ENCODE measurements around the gene FBN1. TPM values are rescaled to one million over a fixed set of nuclear protein-coding genes. Genes with fewer than 3 reads are reported as not detected.

FBN1 gene
- total RNA-seq, 1 donor from 2014 or later: 0.62 TPM

- H3K4me1 Mint-ChIP-seq: no peaks in the 10 kb centered on the region
Measured at GRCh38 chr15:48634893-48635292, 10.6 kb downstream of the FBN1 start.

DNA sequence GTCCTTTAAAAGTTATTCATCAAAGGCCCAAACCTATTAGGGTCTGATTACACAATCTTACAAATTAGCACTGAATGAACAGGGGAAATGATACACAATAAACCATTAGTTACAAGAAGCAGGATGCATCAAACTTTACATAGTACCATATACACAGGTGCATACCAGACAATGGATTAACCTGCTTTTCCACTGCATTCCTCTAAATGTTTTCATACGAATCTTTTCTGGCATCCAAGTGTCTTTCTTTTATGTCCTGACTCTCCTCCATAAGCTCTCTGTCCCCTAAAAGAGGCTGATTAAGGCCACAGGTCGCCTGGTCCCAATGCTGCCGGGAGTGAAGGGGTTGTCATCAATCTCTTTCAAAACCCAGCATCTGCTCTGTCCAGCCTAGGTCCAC, 11.4 kb downstream of the FBN1 start:
- Mint-ChIP-seq H3K9me3 (no peaks in the 10 kb centered on the region), H3K4me1 (no peaks in the 10 kb centered on the region), H3K27ac (no peak overlapping the region), H3K36me3 (ENCODE audit: low read depth) (no peaks in the 10 kb centered on the region), H3K27me3 (no peaks in the 10 kb centered on the region), H3K4me3 (no peak overlapping the region)
- POLR2A ChIA-PET: no interaction called here
- CTCF ChIA-PET: no interaction called here
- no peak for DNase-seq
- no peak for TF ChIP-seq CTCF (IDR thresholded peaks at IDR 0.05)
- ATAC-seq (ENCODE audit: low read depth): no peak
- intact Hi-C loops (cut with micrococcal nuclease): no loop called here

More at GRCh38 chr15:48634893-48635292, 10.6 kb downstream of the FBN1 start:
- no peak for TF ChIP-seq CTCF (IDR thresholded peaks at IDR 0.05)
- Mint-ChIP-seq H3K27me3 (no peaks in the 10 kb centered on the region), H3K36me3 (ENCODE audit: low read depth) (no peaks in the 10 kb centered on the region), H3K9me3 (no peaks in the 10 kb centered on the region), H3K27ac (no peak overlapping the region), H3K4me3 (no peak overlapping the region)
- ChIA-PET POLR2A (no interaction called here), CTCF (no interaction called here)
- ATAC-seq (ENCODE audit: low read depth) (no peak), DNase-seq (no peak)
- intact Hi-C loops (cut with micrococcal nuclease): no loop called here

DNA sequence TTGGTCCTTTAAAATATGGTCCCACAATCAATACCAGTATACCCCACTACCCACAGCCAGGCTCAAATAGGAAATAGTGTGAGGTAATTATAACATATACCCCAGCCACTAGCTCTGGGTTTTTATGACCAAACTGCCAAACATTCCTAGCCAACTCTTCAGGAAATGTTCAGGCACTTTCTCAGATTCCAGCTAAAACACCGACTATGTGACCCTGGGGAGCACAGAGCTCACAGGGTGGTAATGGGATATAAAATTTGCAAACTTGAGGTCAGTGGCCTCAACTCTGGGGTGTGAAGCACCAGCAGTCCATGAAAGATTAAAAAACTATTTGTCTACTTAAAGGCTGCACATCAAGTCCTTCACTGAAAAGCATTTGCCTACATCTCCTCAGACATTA, 12.9 kb downstream of the FBN1 start:
- Mint-ChIP-seq H3K4me3 (no peak overlapping the region), H3K27ac (no peak overlapping the region), H3K36me3 (ENCODE audit: low read depth) (no peaks in the 10 kb centered on the region), H3K4me1 (no peaks in the 10 kb centered on the region), H3K27me3 (peaks cover 2% of the 10 kb centered on the region), H3K9me3 (no peaks in the 10 kb centered on the region)
- ATAC-seq (ENCODE audit: low read depth): no peak
- CTCF ChIA-PET: no interaction called here
- DNase-seq: no peak
- POLR2A ChIA-PET: no interaction called here
- intact Hi-C loops (cut with micrococcal nuclease): no loop called here
- TF ChIP-seq CTCF (IDR thresholded peaks at IDR 0.05): no peak

- ChIA-PET CTCF (no interaction called here), POLR2A (no interaction called here)
- intact Hi-C loops (cut with micrococcal nuclease): no loop called here
- H3K9me3 Mint-ChIP-seq: no peaks in the 10 kb centered on the region
- no peak overlapping the region for H3K27ac Mint-ChIP-seq
- no peaks in the 10 kb centered on the region for H3K36me3 Mint-ChIP-seq (ENCODE audit: low read depth)
- DNase-seq (no peak), ATAC-seq (ENCODE audit: low read depth) (no peak)
- no peak for TF ChIP-seq CTCF (IDR thresholded peaks at IDR 0.05)
- H3K27me3 Mint-ChIP-seq: peaks cover 4% of the 10 kb centered on the region
- H3K4me1 Mint-ChIP-seq: no peaks in the 10 kb centered on the region
- H3K4me3 Mint-ChIP-seq: no peak overlapping the region
Measured at GRCh38 chr15:48631176-48631770, 14.2 kb downstream of the FBN1 start.

DNA sequence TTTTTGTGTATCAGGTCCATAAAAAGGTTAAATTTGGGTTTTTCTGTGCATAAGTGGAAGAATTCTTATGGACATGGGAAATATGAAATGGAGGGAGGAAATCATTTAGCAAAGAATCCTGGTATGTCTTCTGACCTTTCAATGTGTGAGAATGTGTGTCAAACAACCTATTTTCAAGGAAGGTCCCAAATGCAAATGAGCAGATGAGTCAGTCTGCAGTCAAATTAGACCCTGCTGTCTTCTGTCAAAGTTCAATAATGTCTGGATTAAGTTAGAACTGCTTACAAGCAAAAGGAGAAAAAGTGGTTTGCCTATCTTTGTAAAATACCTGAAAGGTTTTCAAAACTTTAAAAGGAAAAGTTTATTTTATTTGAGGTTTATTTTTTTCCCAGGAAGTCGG, 15.3 kb downstream of the FBN1 start:
- ATAC-seq (ENCODE audit: low read depth) (no peak), DNase-seq (no peak)
- peaks cover 4% of the 10 kb centered on the region for H3K27me3 Mint-ChIP-seq
- H3K9me3 Mint-ChIP-seq: no peaks in the 10 kb centered on the region
- intact Hi-C loops (cut with micrococcal nuclease): no loop called here
- ChIA-PET CTCF (no interaction called here), POLR2A (no interaction called here)
- TF ChIP-seq CTCF (IDR thresholded peaks at IDR 0.05): no peak
- H3K4me3 Mint-ChIP-seq: no peak overlapping the region
- H3K4me1 Mint-ChIP-seq: no peaks in the 10 kb centered on the region
- no peaks in the 10 kb centered on the region for H3K36me3 Mint-ChIP-seq (ENCODE audit: low read depth)
- no peak overlapping the region for H3K27ac Mint-ChIP-seq
